Measurements from ENCODE around the gene ACTRT2.

- TF ChIP-seq EZH2 (IDR thresholded peaks at IDR 0.05; ENCODE audit: borderline replicate concordance, low read depth, low read length, poor library complexity, severe bottlenecking) (no peak), CTCF (conservative IDR thresholded peaks at IDR 0.05; ENCODE audit: low read depth, low read length) (no peak)
These were observed 20.4 kb upstream of the ACTRT2 start for GRCh38 chr1:3000671-3001470.
